ENCODE measurements around the gene PEX7. TPM values are rescaled to one million over a fixed set of nuclear protein-coding genes. Genes with fewer than 3 reads are reported as not detected.
A peak's percentile ranks its signal among the peaks of the same experiment; 100 is the strongest.

Gene PEX7
- total and polyA plus RNA-seq, 2 donors from 2014 or later: 10.6 to 21.3 TPM

GRCh38 chr6:136826216-136826615 lies 3.8 kb downstream of the PEX7 start:
- DNase-seq (no peak), FAIRE-seq (no peak)
- H3K9ac ChIP-seq (ENCODE audit: low read length in 3 of 3): no peak overlapping the region
- peaks cover 0 to 10% (median 4%) of the 10 kb centered on the region in 3 donors for H3K4me1 ChIP-seq (ENCODE audit: control insufficient read depth in 2 of 3, insufficient read depth in 2 of 3, low read depth in 1 of 3, low read length in 3 of 3)
- no peak overlapping the region for H3K27ac ChIP-seq (ENCODE audit: low read depth in 2 of 2, low read length in 2 of 2)
- no peak for TF ChIP-seq CTCF (IDR thresholded peaks at IDR 0.05; ENCODE audit: borderline replicate concordance, extremely low read depth, insufficient read depth)
- H3K9me3 ChIP-seq (ENCODE audit: control insufficient read depth in 2 of 3, insufficient read depth in 1 of 3, low read length in 3 of 3): no peaks in the 10 kb centered on the region
- intact Hi-C loops (cut with DNase I): no loop called here
- peaks cover 0 to 13% (median 5%) of the 10 kb centered on the region in 3 donors for H3K36me3 ChIP-seq (ENCODE audit: control insufficient read depth in 2 of 3, insufficient read depth in 3 of 3, low read length in 3 of 3)
- no peak overlapping the region for H3K4me3 ChIP-seq (ENCODE audit: low read length in 3 of 3)
- no peaks in the 10 kb centered on the region for H3K27me3 ChIP-seq (ENCODE audit: control insufficient read depth, insufficient read depth, low read length)

GRCh38 chr6:136831873-136832562 lies 9.6 kb downstream of the PEX7 start:
- TF ChIP-seq CTCF (IDR thresholded peaks at IDR 0.05; ENCODE audit: borderline replicate concordance, extremely low read depth, insufficient read depth): no peak
- Histone ChIP-seq H3K36me3 (ENCODE audit: control insufficient read depth in 2 of 3, insufficient read depth in 3 of 3, low read length in 3 of 3) (peaks cover 2 to 4% (median 4%) of the 10 kb centered on the region in 3 donors), H3K4me1 (ENCODE audit: control insufficient read depth in 2 of 3, insufficient read depth in 2 of 3, low read depth in 1 of 3, low read length in 3 of 3) (no peaks in the 10 kb centered on the region), H3K27me3 (ENCODE audit: control insufficient read depth, insufficient read depth, low read length) (no peaks in the 10 kb centered on the region), H3K27ac (ENCODE audit: low read depth in 2 of 2, low read length in 2 of 2) (no peak overlapping the region), H3K4me3 (ENCODE audit: low read length in 3 of 3) (no peak overlapping the region), H3K9ac (ENCODE audit: low read length in 3 of 3) (no peak overlapping the region), H3K9me3 (ENCODE audit: control insufficient read depth in 2 of 3, insufficient read depth in 1 of 3, low read length in 3 of 3) (peaks cover 0 to 9% (median 0%) of the 10 kb centered on the region in 3 donors)
- DNase-seq: no peak
- intact Hi-C loops (cut with DNase I): no loop called here
- no peak for FAIRE-seq

GRCh38 chr6:136840276-136841001 lies 18.0 kb downstream of the PEX7 start:
- FAIRE-seq (no peak), DNase-seq (peak in 1 of 5 donors; percentile 23)
- no peak for TF ChIP-seq CTCF (IDR thresholded peaks at IDR 0.05; ENCODE audit: borderline replicate concordance, extremely low read depth, insufficient read depth)
- Histone ChIP-seq H3K4me3 (ENCODE audit: low read length in 3 of 3) (no peak overlapping the region), H3K9ac (ENCODE audit: low read length in 3 of 3) (no peak overlapping the region), H3K4me1 (ENCODE audit: control insufficient read depth in 2 of 3, insufficient read depth in 2 of 3, low read depth in 1 of 3, low read length in 3 of 3) (no peaks in the 10 kb centered on the region), H3K27ac (ENCODE audit: low read depth in 2 of 2, low read length in 2 of 2) (no peak overlapping the region), H3K36me3 (ENCODE audit: control insufficient read depth in 2 of 3, insufficient read depth in 3 of 3, low read length in 3 of 3) (no peaks in the 10 kb centered on the region), H3K9me3 (ENCODE audit: control insufficient read depth in 2 of 3, insufficient read depth in 1 of 3, low read length in 3 of 3) (no peaks in the 10 kb centered on the region), H3K27me3 (ENCODE audit: control insufficient read depth, insufficient read depth, low read length) (no peaks in the 10 kb centered on the region)
- intact Hi-C loops (cut with DNase I): no loop called here

Measured in kidney (tissue), 14 donors.